B cell (primary cell): ENCODE measurements around the gene CHST14. TPM values are rescaled to one million over a fixed set of nuclear protein-coding genes. Genes with fewer than 3 reads are reported as not detected.

Experiments used
- ATAC-seq: fragments of 200-7000 bp; cut with Tn5 transposase; one replicate; pipeline ENCODE4 v1.10.0; 2021; ENCODE audit warnings: low read depth, mild to moderate bottlenecking, moderate number of reproducible peaks, moderate library complexity
- CTCF ChIA-PET: fragments of 350-600 bp; sonication (Branson Sonifier 250); formaldehyde crosslinking; loops from one replicate; lab custom pipeline; 2021; ENCODE audit warnings: antibody characterized with exemption, inconsistent platforms; lab: Charles Lee
- POLR2A ChIA-PET: fragments of 350-600 bp; sonication (Branson Sonifier 250); formaldehyde crosslinking; loops from one replicate; lab custom pipeline; 2021; ENCODE audit warnings: antibody characterized with exemption; lab: Charles Lee
- DNase-seq: peaks from one replicate; pipeline ENCODE4 v3.0.0; 2013
- H2AFZ ChIP-seq: 2 replicates; pipeline ENCODE4 v1.6.1; 2012; ENCODE audit warnings: mild to moderate bottlenecking, low read depth, low read length; ENCODE audit not compliant: insufficient read depth, poor library complexity, severe bottlenecking
- H3K27ac ChIP-seq, 2 donors: 1 replicate in 1 of 2; 2 replicates in 1 of 2; pipeline ENCODE4 v1.5.1; 2012 to 2013; ENCODE audit warnings: low read length in 2 of 2, mild to moderate bottlenecking in 2 of 2, moderate library complexity in 1 of 2
- H3K27me3 ChIP-seq, 4 experiments: fragments of 200-600 bp in 1 of 4; sonication (generic) in 1 of 4; replicated peaks in 1 of 4; 1 replicate in 2 of 4; 2 replicates in 2 of 4; pipeline versions ENCODE4 v1.6.1 to v1.7.0; 2013 to 2016; ENCODE audit warnings: low read length in 3 of 4, mild to moderate bottlenecking in 2 of 4, mixed read lengths in 1 of 4, moderate library complexity in 1 of 4; ENCODE audit not compliant: insufficient read depth in 4 of 4, control insufficient read depth in 3 of 4; ENCODE audit errors: control extremely low read depth in 1 of 4
- H3K36me3 ChIP-seq, 2 experiments: replicated peaks in 1 of 2; 1 replicate in 1 of 2; 2 replicates in 1 of 2; pipeline versions ENCODE4 v1.6.1 to v1.7.1; 2013; ENCODE audit warnings: low read length in 1 of 2; ENCODE audit not compliant: insufficient read depth in 2 of 2, control insufficient read depth in 1 of 2; ENCODE audit errors: control extremely low read depth in 1 of 2, extremely low read depth in 1 of 2
- H3K4me1 ChIP-seq, 2 donors: fragments of 200-600 bp in 1 of 2; sonication (generic) in 1 of 2; 1 replicate in 1 of 2; 2 replicates in 1 of 2; pipeline versions ENCODE4 v1.5.1 to v1.6.1; 2013 to 2017; ENCODE audit warnings: low read length in 2 of 2; ENCODE audit not compliant: control insufficient read depth in 2 of 2, insufficient read depth in 2 of 2
- H3K4me2 ChIP-seq: replicated peaks from 2 replicates; pipeline ENCODE3; 2012; ENCODE audit warnings: mild to moderate bottlenecking, low read depth, low read length; ENCODE audit not compliant: poor library complexity, severe bottlenecking
- H3K4me3 ChIP-seq, 5 experiments: fragments of 200-600 bp in 1 of 5; sonication (generic) in 1 of 5; 1 replicate in 3 of 5; 2 replicates in 2 of 5; pipeline versions ENCODE4 v1.5.1 to v1.7.0; 2011 to 2016; ENCODE audit warnings: low read length in 4 of 5, mild to moderate bottlenecking in 4 of 5, low read depth in 2 of 5, control low read depth in 1 of 5, moderate library complexity in 1 of 5; ENCODE audit not compliant: insufficient read depth in 1 of 5; ENCODE audit errors: control extremely low read depth in 1 of 5, extremely low read depth in 1 of 5
- H3K79me2 ChIP-seq: fragments of 200-600 bp; sonication (generic); one replicate; pipeline ENCODE4 v1.6.0; 2016; ENCODE audit warnings: low read length; ENCODE audit not compliant: control insufficient read depth, insufficient read depth
- H3K9ac ChIP-seq: fragments of 200-600 bp; sonication (generic); 2 replicates; pipeline ENCODE4 v1.6.1; 2017; ENCODE audit warnings: mild to moderate bottlenecking, low read length, moderate library complexity
- H3K9me3 ChIP-seq, 3 donors: one replicate each; pipeline versions ENCODE4 v1.6.1 to v1.7.1; 2013; ENCODE audit warnings: low read length in 2 of 3; ENCODE audit not compliant: control insufficient read depth in 2 of 3, insufficient read depth in 1 of 3; ENCODE audit errors: control extremely low read depth in 1 of 3
- H4K20me1 ChIP-seq: 2 replicates; pipeline ENCODE4 v1.6.0; 2012; ENCODE audit warnings: mild to moderate bottlenecking, low read length; ENCODE audit not compliant: insufficient read depth, control insufficient read depth, poor library complexity, severe bottlenecking
- H3K27ac Mint-ChIP-seq: one replicate; pipeline ENCODE4 v1.8.0; 2021; ENCODE audit warnings: mixed read lengths
- H3K27me3 Mint-ChIP-seq: one replicate; pipeline ENCODE4 v1.8.0; 2021; ENCODE audit warnings: mixed read lengths
- H3K4me1 Mint-ChIP-seq: one replicate; pipeline ENCODE4 v1.8.0; 2021; ENCODE audit warnings: mixed read lengths
- H3K4me3 Mint-ChIP-seq: one replicate; pipeline ENCODE4 v1.8.0; 2021; ENCODE audit warnings: mixed read lengths
- H3K9me3 Mint-ChIP-seq: one replicate; pipeline ENCODE4 v1.8.0; 2022; ENCODE audit warnings: mixed read lengths; ENCODE audit not compliant: insufficient read depth
- CTCF ChIP-seq: fragments of 200-600 bp; IDR thresholded peaks from one replicate; pipeline ENCODE4 v1.8.0; 2022; ENCODE audit warnings: antibody characterized with exemption, mild to moderate bottlenecking
- EZH2 ChIP-seq: IDR thresholded peaks from 2 replicates; pipeline ENCODE4 v1.6.1; 2012; ENCODE audit warnings: borderline replicate concordance, low read depth, mild to moderate bottlenecking, moderate library complexity, low read length; ENCODE audit not compliant: insufficient read depth, poor library complexity, severe bottlenecking
- WGBS: methylation state at CpG from one replicate; pipeline ENCODE4 v1.1.5; 2013; ENCODE audit warnings: missing lambda C conversion rate; ENCODE audit not compliant: insufficient coverage; 5-methylcytosine and 5-hydroxymethylcytosine counted together
- intact Hi-C: fragments of 100-400 bp; cut with micrococcal nuclease; formaldehyde crosslinking; loops from one replicate; pipeline ENCODE4 v1.10.0; 2022
- polyA plus RNA-seq: library from polyadenylated mRNA; depleted of rRNA; stranded (reverse); fragments of >200 nt; gene quantifications from 2 replicates; pipeline ENCODE4 v1.2.3, GENCODE V29; 2012
- total RNA-seq, 2 donors: library from RNA; stranded (reverse); fragments of 120-200 nt in 1 of 2; gene quantifications; 1 replicate in 1 of 2; 2 replicates in 1 of 2; pipeline versions ENCODE4 v1.2.3 to v1.2.4, GENCODE V29; 2013 to 2022

CHST14 gene
- total and polyA plus RNA-seq, 2 donors (not counting 1 experiment from before 2014, with no cell fraction given) = 5.7 to 16.7 TPM

- TF ChIP-seq CTCF = no peak
- no peak for TF ChIP-seq EZH2
- Mint-ChIP-seq H3K4me1 (no peaks in the 10 kb centered on the region), H3K9me3 (no peaks in the 10 kb centered on the region), H3K27ac (no peak overlapping the region), H3K27me3 (no peaks in the 10 kb centered on the region), H3K4me3 (no peak overlapping the region)
- POLR2A ChIA-PET = interaction anchor here (0.6 kb wide), 1 partner anchor 156 kb away, joined by 3 read pairs; the partner anchor contains the start of gene PLCB2
- Histone ChIP-seq H3K4me2 (no peak overlapping the region), H3K36me3 (peaks cover 0 to 68% of the 10 kb centered on the region in 2 experiments), H3K27ac (no peak overlapping the region), H3K27me3 (no peaks in the 10 kb centered on the region), H3K9ac (no peak overlapping the region), H3K4me3 (no peak overlapping the region), H3K9me3 (no peaks in the 10 kb centered on the region), H3K79me2 (peaks cover 13% of the 10 kb centered on the region), H2AFZ (no peak overlapping the region), H3K4me1 (no peaks in the 10 kb centered on the region), H4K20me1 (peaks cover 18% of the 10 kb centered on the region)
- WGBS = 96% methylated on average over 12 of the region's 14 CpGs
- intact Hi-C loops = no loop called here
- CTCF ChIA-PET = interaction anchor here (1.0 to 1.8 kb wide), 2 partner anchors 10 to 119 kb away, joined by 3 to 4 read pairs; no protein-coding TSS in a partner anchor
- DNase-seq = no peak
- ATAC-seq = no peak
Observed at GRCh38 chr15:40463886-40464545, 6.8 kb upstream of the CHST14 start.

DNA sequence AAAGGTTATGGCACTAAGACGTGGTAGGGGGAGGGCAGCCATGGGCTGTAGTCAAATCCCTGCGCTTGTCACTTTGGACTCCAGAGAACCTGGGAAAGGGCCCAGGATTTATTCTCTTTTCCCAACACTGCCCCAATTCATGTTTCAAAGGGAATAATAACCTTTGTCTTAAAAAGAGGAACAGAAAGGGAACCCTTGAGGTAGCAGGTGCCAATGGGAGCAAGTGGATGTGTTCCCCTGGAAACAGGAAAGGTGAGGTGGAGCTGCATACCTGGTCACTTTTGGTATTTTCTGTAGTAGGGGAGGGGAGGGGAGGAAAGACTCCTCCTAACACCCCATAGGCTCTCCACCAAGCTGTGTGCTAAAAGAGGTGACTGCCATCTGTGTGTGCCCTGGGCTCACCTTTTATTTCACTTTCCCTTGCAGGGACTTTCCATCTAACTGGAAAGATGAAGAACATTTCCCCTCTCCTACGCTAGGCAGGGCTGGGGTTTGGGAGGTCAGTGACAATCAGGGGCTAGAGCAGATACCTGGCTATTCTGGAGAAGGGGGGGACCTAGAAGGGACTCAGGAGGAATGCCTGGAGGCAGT is 6.1 kb upstream of the CHST14 start:
- no peaks in the 10 kb centered on the region for H3K4me1 ChIP-seq
- no peaks in the 10 kb centered on the region for H3K9me3 ChIP-seq
- no peak overlapping the region for H3K4me2 ChIP-seq
- Mint-ChIP-seq H3K27ac (no peak overlapping the region), H3K9me3 (no peaks in the 10 kb centered on the region), H3K4me1 (no peaks in the 10 kb centered on the region), H3K27me3 (no peaks in the 10 kb centered on the region), H3K4me3 (no peak overlapping the region)
- WGBS = no CpG with 5 or more reads among the region's 3 CpGs
- peaks cover 0 to 62% of the 10 kb centered on the region in 2 experiments for H3K36me3 ChIP-seq
- no peak for DNase-seq
- peaks cover 6% of the 10 kb centered on the region for H3K79me2 ChIP-seq
- H3K9ac ChIP-seq = no peak overlapping the region
- CTCF ChIA-PET = no interaction called here
- H2AFZ ChIP-seq = no peak overlapping the region
- H3K4me3 ChIP-seq = no peak overlapping the region
- no peak overlapping the region for H3K27ac ChIP-seq
- POLR2A ChIA-PET = interaction anchor here (0.6 kb wide), 1 partner anchor 157 kb away, joined by 3 read pairs; the partner anchor contains the start of gene PLCB2
- intact Hi-C loops = no loop called here
- TF ChIP-seq CTCF (no peak), EZH2 (no peak)
- no peaks in the 10 kb centered on the region for H3K27me3 ChIP-seq
- peaks cover 12% of the 10 kb centered on the region for H4K20me1 ChIP-seq
- no peak for ATAC-seq
